Aorta (tissue), 5 donors: ENCODE data around the gene MACROD2. TPM values are rescaled to one million over a fixed set of nuclear protein-coding genes. Genes with fewer than 3 reads are reported as not detected.
"Not testable (repeated sequence)": the region's sequence is repeated elsewhere in the genome, so short reads cannot be mapped to it uniquely, and the experiment has no call there.

Experiments used
- ATAC-seq: fragments of 200-7000 bp; cut with Tn5 transposase; one replicate; pipeline ENCODE4 v1.9.1; 2022; ENCODE audit warnings: moderate library complexity; ENCODE audit not compliant: low FRiP score
- DNase-seq, 2 donors: peaks; one replicate each; pipeline ENCODE4 v3.0.0-alpha.2; 2020
- H3K27ac ChIP-seq, 2 donors: one replicate each; pipeline ENCODE4 v1.5.1; 2013; ENCODE audit warnings: low read length in 2 of 2, mild to moderate bottlenecking in 2 of 2, moderate library complexity in 2 of 2, control low read depth in 1 of 2, inconsistent platforms in 1 of 2, low read depth in 1 of 2
- H3K27me3 ChIP-seq, 2 donors: one replicate each; pipeline ENCODE4 v1.6.1; 2013; ENCODE audit warnings: control low read depth in 1 of 2, low read length in 1 of 2, mild to moderate bottlenecking in 1 of 2, moderate library complexity in 1 of 2; ENCODE audit not compliant: insufficient read depth in 2 of 2, control insufficient read depth in 1 of 2
- H3K36me3 ChIP-seq, 2 donors: one replicate each; pipeline ENCODE4 v1.6.1; 2013; ENCODE audit warnings: control low read depth in 1 of 2, low read length in 1 of 2, mild to moderate bottlenecking in 1 of 2; ENCODE audit not compliant: insufficient read depth in 2 of 2, control insufficient read depth in 1 of 2
- H3K4me1 ChIP-seq, 2 donors: one replicate each; pipeline ENCODE4 v1.6.1; 2013; ENCODE audit warnings: low read length in 2 of 2, control low read depth in 1 of 2, mild to moderate bottlenecking in 1 of 2, moderate library complexity in 1 of 2; ENCODE audit not compliant: insufficient read depth in 2 of 2, control insufficient read depth in 1 of 2
- H3K4me3 ChIP-seq, 2 donors: one replicate each; pipeline ENCODE4 v1.5.1; 2013; ENCODE audit warnings: low read length in 2 of 2, control low read depth in 1 of 2, mild to moderate bottlenecking in 1 of 2
- H3K9me3 ChIP-seq: one replicate; pipeline ENCODE4 v1.6.1; 2013; ENCODE audit warnings: mild to moderate bottlenecking, low read length; ENCODE audit not compliant: control insufficient read depth
- WGBS, 2 donors: extraction: QIAGEN DNeasy Blood & Tissue Kit; methylation state at CpG; one replicate each; pipeline ENCODE4 v1.1.7; 2013; 5-methylcytosine and 5-hydroxymethylcytosine counted together
- intact Hi-C, 2 donors: fragments of 100-400 bp; cut with DNase I; formaldehyde crosslinking; loops; one replicate each; pipeline versions ENCODE4 v1.14.2 to v1.15.0; 2022
- polyA plus RNA-seq, 2 donors: library from polyadenylated mRNA; stranded (reverse); fragments of 200-250 nt; gene quantifications; one replicate each; pipeline ENCODE4 v1.2.3, GENCODE V29; 2013
- total RNA-seq, 2 donors: library from RNA; stranded (reverse); fragmentation: NEBNext Ultra II Directional; extraction: Animal tissue kit (Norgen Biotek cat#: 25700); gene quantifications; one replicate each; pipeline ENCODE4 v1.2.1, GENCODE V29; 2021
- donor health status: healthy with polysubstance abuse.
- donor health status: Bipolar disorder and iron deficiency.
- donor health status: DM: no; HTN: no; CAD: no.
- donor health status: DM: no; HTN: no; CAD: no.
- donor health status: DM: yes; HTN: yes; CAD: no.

The MACROD2 gene
- total and polyA plus RNA-seq, 4 donors: 0.90 to 11.2 (median 4.8) TPM

DNA sequence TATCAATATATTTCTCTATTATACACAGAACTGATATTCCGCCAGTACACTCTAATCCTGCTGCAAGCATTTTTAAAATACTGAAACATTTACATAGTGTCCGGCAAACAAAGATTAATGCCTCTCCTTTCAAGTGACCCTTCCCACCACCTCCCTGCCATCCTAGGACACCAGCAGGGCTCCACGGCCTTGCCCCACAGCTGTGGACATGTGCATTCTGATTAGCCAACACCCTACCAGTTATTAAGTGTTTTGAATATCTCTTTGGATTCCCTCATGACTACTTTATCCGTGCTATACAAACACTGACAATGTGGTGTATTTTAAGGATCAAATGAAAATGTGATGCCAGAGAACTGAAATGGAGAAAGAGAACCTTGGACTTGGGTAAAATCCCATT, 1962.8 kb downstream of the MACROD2 start:
- Histone ChIP-seq H3K9me3 (no peaks in the 10 kb centered on the region), H3K4me3 (no peak overlapping the region), H3K36me3 (no peaks in the 10 kb centered on the region), H3K27ac (no peak overlapping the region), H3K27me3 (no peaks in the 10 kb centered on the region), H3K4me1 (no peaks in the 10 kb centered on the region)
- no peak for ATAC-seq
- 79 to 83% methylated on average over 4 of the region's 4 CpGs for WGBS, 2 donors
- intact Hi-C loops: no loop called here
- DNase-seq: no peak

DNA sequence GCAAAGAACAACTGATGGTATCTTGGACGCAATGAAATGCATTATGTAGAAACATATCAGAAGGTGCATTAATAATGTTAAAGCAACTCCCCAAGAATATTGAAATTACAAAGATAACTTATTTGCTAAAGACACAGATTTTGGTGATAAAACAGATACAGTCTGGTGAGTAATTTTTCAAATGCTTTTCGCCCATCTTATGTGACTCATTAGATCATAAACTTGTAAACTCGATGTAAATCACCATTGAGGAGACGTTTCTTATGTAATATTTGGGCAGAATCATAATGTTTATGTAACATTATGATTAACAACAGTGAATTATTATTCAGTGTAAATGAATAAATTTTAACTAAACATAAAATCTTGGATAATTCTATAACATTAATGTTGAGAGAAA, 1969.8 kb downstream of the MACROD2 start:
- intact Hi-C loops: no loop called here
- no peaks in the 10 kb centered on the region for H3K27me3 ChIP-seq
- 93 to 94% methylated on average over 4 of the region's 4 CpGs for WGBS, 2 donors
- H3K4me3 ChIP-seq: no peak overlapping the region
- no peak overlapping the region for H3K27ac ChIP-seq
- H3K9me3 ChIP-seq: no peaks in the 10 kb centered on the region
- DNase-seq: no peak
- no peak for ATAC-seq
- no peaks in the 10 kb centered on the region for H3K36me3 ChIP-seq
- H3K4me1 ChIP-seq: no peaks in the 10 kb centered on the region

DNA sequence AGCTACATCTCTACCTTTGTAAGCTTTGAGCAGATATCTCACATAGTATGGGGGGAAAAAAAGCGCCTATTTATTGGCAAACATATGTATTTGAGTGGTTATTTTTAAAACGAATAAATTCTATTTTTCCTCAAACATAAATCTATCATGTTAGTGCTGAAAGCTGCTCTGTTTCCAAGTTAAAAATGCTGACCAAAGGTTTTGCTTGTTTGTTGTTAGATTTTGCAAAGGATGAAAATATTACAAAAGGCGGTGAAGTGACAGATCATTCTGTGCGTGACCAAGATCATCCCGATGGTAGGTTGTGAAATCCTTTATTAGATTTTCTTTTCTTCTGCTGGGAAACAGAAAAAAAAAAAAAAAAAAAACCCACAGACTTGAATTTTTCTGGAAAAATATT, 1972.0 kb downstream of the MACROD2 start:
- Histone ChIP-seq H3K9me3 (no peaks in the 10 kb centered on the region), H3K27me3 (no peaks in the 10 kb centered on the region), H3K4me3 (no peak overlapping the region), H3K27ac (no peak overlapping the region), H3K4me1 (no peaks in the 10 kb centered on the region), H3K36me3 (no peaks in the 10 kb centered on the region)
- DNase-seq (no peak), ATAC-seq (no peak)
- WGBS, 2 donors: 74 to 79% methylated on average over 5 of the region's 5 CpGs
- intact Hi-C loops: no loop called here

DNA sequence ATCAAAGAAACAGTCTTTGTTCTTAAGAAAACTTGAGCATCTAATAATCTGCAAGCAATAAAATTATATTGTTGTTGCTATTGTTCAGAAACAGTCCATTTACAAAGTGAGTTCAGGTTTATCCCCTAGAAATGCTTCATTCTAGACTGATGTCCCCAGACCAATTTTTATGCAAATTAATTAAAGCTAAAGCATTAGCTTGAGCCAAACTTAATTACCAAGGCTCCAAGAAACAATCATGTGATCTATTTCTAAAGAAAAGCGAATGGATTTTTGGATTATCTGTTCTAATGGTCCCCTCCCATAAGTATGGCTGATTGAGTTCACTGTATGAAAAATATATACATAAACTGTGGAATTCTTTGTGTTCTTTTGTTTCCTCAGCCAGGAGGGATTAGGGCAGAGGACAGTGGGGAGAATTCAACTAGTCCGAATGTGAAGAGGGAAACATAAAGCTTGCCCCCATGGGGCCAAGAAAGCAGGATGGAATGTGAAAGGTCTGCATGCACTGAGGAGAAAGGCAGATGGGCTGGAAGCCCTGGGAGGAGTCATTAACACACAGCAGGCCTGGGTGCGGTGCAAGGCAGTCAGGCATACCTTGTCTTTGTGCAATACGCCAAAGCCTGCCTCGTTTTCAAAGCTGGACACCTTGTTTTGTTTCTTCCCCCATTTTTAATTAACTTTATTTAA, 1980.9 kb downstream of the MACROD2 start:
- no peaks in the 10 kb centered on the region for H3K36me3 ChIP-seq
- ATAC-seq (no peak), DNase-seq (no peak)
- H3K9me3 ChIP-seq: no peaks in the 10 kb centered on the region
- no peaks in the 10 kb centered on the region for H3K4me1 ChIP-seq
- H3K27me3 ChIP-seq: no peaks in the 10 kb centered on the region
- 59 to 62% methylated on average over 5 of the region's 5 CpGs for WGBS, 2 donors
- intact Hi-C loops: no loop called here
- no peak overlapping the region for H3K27ac ChIP-seq
- no peak overlapping the region for H3K4me3 ChIP-seq

DNA sequence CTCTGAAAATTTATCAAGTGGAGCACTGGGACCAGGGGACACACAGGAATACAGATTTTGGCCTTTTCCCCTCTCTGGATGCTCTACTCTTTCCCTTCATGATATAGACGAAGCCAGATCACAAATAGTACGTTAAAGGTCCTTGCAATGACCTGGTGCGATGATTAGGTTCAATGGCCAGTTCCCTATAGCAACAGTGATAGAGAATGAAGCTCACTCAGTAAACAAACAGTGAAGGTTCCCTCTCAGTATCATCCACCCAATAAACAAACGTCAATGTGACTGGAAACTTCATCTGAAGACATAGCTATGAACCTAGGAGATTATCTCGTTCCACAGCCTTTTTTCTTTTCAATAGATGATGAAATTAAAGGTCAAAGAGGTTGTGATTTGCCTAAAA, 1981.7 kb downstream of the MACROD2 start:
- Histone ChIP-seq H3K36me3 (no peaks in the 10 kb centered on the region), H3K4me3 (no peak overlapping the region), H3K9me3 (no peaks in the 10 kb centered on the region), H3K4me1 (no peaks in the 10 kb centered on the region), H3K27ac (no peak overlapping the region), H3K27me3 (no peaks in the 10 kb centered on the region)
- no peak for DNase-seq
- ATAC-seq: no peak
- 74 to 80% methylated on average over 5 of the region's 5 CpGs for WGBS, 2 donors
- intact Hi-C loops: no loop called here

DNA sequence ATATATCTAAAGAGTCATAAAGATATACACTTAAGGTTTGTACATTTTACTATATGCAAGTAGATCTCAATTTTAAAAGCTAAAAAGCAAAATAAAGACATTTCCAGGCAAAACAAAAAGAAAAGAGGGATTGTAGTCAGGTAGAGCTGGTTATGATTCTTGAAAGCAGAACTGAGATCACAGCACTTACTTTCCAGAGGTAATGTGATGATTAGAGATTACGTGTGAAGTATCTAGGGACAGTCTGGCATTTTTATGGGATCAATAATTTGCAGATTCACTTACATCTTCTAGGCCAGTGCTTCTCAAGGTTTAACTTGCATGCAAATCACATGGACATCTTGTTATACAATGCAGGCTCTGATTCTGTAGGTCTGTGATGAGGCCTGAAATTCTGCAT, 1982.4 kb downstream of the MACROD2 start:
- H3K36me3 ChIP-seq: no peaks in the 10 kb centered on the region
- H3K9me3 ChIP-seq: no peaks in the 10 kb centered on the region
- WGBS, 2 donors: 94% methylated on average over 1 of the region's 1 CpG
- H3K4me3 ChIP-seq: no peak overlapping the region
- ATAC-seq (no peak), DNase-seq (no peak)
- H3K27me3 ChIP-seq: no peaks in the 10 kb centered on the region
- H3K27ac ChIP-seq: no peak overlapping the region
- intact Hi-C loops: no loop called here
- H3K4me1 ChIP-seq: no peaks in the 10 kb centered on the region

DNA sequence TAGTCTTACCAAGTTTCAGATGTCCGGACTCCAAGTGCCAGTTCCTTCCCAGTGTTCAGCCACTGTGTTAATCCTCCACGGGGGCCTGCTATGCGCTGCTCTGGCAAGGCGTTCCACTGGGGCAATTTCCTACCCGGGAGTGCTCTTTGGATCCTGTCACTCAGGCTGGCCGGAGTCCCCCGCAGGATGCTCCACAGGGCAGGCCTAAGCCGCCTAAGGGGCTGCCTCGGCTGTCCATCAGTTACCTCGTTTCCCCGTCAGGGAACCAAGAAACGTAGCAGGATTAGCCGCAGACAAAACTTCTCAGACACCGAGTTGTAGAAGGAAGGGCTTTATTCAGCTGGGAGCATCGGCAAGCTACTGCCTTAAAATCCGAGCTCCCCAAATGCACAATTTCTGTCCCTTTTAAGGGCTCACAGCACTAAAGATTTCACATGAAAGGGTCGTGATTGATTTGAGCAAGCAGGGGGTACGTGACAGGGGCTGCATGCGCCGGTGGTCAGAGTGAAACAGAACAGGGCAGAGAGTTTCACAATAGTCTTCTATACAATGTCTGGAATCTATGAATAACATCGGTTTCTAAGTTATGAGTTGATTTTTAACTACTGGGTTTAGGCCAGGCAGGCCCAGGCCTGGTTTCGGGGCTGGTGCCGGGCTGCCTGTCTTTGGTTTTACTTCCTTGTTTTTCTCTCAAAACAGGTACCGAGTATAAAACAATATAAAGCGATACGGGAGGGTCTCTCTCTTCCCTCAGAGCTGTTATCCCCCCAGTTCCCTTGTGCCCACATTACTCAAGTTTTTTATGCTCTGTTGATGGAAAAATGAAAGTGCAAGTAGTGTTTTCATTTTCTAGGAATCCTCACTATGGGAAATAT, 1990.4 kb downstream of the MACROD2 start:
- intact Hi-C loops, ATAC-seq, H3K4me1 ChIP-seq, H3K36me3 ChIP-seq, H3K27ac ChIP-seq, DNase-seq, H3K27me3 ChIP-seq, H3K9me3 ChIP-seq, H3K4me3 ChIP-seq: not testable (repeated sequence)
- 79 to 80% methylated on average over 26 of the region's 26 CpGs for WGBS, 2 donors

DNA sequence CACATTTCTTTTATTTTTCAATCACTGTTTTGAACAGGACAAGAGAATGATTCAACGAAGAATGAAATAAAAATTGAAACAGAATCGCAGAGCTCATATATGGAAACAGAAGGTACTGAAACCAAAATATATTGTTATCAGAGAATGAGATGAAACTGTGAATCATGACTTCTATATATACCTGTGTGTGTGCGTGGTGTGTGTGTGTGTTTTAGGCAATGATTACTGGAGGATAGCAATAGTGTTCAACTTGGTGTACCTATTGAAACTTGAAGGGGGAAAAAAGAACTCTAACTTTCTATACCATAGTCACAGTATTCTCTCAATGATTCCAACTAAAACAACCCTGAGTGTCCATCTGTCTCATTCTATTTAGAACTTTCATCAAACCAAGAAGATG, 1991.4 kb downstream of the MACROD2 start:
- no peak overlapping the region for H3K27ac ChIP-seq
- WGBS, 2 donors: 95% methylated on average over 3 of the region's 3 CpGs
- intact Hi-C loops: no loop called here
- H3K4me3 ChIP-seq: no peak overlapping the region
- DNase-seq (no peak), ATAC-seq (no peak)
- no peaks in the 10 kb centered on the region for H3K9me3 ChIP-seq
- H3K36me3 ChIP-seq: no peaks in the 10 kb centered on the region
- H3K4me1 ChIP-seq: no peaks in the 10 kb centered on the region
- H3K27me3 ChIP-seq: no peaks in the 10 kb centered on the region

DNA sequence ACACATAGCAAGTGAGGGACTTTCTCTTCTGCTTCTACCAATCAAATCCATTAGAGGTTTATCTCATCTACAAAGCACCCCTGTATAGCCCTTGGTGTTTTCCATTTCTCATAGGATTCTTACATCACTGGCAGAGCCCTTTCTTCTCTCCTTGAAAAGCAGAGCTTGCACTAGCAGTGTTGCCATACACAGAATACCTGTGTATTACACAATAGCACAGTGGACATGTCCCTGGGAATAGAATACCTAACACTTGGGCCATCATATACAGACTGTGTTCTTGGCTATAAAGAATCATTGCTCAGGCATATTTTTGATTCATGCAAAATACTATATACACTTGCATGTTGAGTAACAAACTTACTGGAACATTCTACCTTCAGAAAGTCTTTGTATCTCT, 1996.0 kb downstream of the MACROD2 start:
- no peaks in the 10 kb centered on the region for H3K9me3 ChIP-seq
- no peaks in the 10 kb centered on the region for H3K4me1 ChIP-seq
- no peaks in the 10 kb centered on the region for H3K36me3 ChIP-seq
- intact Hi-C loops: no loop called here
- no peak overlapping the region for H3K27ac ChIP-seq
- no peak for DNase-seq
- no peak overlapping the region for H3K4me3 ChIP-seq
- no peak for ATAC-seq
- H3K27me3 ChIP-seq: no peaks in the 10 kb centered on the region
